ENCODE data around the gene MAL.

MAL gene

GRCh38 chr2:95072424-95072823, 46.9 kb downstream of the MAL start (continued):
- TF ChIP-seq CREB5 (CRISPR knock-in tag; IDR thresholded peaks at IDR 0.05; ENCODE audit: low read depth) (no peak), ZC3H10 (CRISPR knock-in tag; IDR thresholded peaks at IDR 0.05) (no peak)

- TF ChIP-seq RARB (CRISPR knock-in tag; IDR thresholded peaks at IDR 0.05) (no peak), GLIS3 (CRISPR knock-in tag; IDR thresholded peaks at IDR 0.05) (no peak)
- ATAC-seq: no peak
These were observed 48.6 kb downstream of the MAL start for GRCh38 chr2:95073856-95074662.

GRCh38 chr2:95074663-95075439, 49.3 kb downstream of the MAL start:
- ATAC-seq: no peak

DNA sequence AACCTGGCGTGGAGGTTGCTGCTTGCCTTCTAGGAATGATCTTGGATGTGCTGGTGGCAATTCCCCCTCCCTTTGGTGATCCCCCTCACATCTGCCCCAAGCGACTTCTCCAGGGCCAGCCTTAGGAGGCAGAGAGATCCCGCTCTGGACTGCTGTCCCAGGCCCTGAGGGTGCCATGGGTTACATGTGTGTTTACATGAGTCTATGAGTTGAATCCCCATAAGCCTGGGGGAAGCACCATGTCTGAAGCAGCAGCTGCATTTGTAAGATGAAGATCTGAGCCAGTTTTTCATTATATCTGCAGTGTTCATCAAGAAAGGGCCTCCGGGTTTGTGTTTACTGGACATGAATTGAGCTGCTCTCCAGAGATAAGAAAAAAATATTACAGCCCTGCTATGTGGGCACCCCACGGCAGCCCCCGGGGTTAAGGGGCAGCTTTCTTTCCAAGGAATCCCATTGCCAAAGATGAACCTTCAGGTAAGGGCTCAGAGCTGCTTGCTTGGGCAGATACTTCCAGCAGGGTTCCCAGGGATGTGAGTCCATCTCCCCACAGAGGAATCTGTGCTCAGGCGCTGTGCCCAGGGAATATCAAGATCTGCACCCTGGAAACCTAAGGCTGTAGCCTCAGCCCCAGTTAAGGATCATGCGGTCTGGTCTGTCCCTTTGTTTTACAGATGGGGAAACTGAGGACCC, 50.1 kb downstream of the MAL start:
- no peak for ATAC-seq
- TF ChIP-seq POU6F1 (CRISPR knock-in tag; IDR thresholded peaks at IDR 0.05; ENCODE audit: borderline replicate concordance, low read depth): no peak
- TF ChIP-seq, protein P1, sequence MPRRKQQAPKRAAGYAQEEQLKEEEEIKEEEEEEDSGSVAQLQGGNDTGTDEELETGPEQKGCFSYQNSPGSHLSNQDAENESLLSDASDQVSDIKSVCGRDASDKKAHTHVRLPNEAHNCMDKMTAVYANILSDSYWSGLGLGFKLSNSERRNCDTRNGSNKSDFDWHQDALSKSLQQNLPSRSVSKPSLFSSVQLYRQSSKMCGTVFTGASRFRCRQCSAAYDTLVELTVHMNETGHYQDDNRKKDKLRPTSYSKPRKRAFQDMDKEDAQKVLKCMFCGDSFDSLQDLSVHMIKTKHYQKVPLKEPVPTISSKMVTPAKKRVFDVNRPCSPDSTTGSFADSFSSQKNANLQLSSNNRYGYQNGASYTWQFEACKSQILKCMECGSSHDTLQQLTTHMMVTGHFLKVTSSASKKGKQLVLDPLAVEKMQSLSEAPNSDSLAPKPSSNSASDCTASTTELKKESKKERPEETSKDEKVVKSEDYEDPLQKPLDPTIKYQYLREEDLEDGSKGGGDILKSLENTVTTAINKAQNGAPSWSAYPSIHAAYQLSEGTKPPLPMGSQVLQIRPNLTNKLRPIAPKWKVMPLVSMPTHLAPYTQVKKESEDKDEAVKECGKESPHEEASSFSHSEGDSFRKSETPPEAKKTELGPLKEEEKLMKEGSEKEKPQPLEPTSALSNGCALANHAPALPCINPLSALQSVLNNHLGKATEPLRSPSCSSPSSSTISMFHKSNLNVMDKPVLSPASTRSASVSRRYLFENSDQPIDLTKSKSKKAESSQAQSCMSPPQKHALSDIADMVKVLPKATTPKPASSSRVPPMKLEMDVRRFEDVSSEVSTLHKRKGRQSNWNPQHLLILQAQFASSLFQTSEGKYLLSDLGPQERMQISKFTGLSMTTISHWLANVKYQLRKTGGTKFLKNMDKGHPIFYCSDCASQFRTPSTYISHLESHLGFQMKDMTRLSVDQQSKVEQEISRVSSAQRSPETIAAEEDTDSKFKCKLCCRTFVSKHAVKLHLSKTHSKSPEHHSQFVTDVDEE (CRISPR knock-in tag; IDR thresholded peaks at IDR 0.05): no peak
- TF ChIP-seq GLIS3 (CRISPR knock-in tag; IDR thresholded peaks at IDR 0.05): no peak
- TF ChIP-seq ARNTL (CRISPR knock-in tag; IDR thresholded peaks at IDR 0.05; ENCODE audit: borderline replicate concordance, low read depth): no peak
- no peak for TF ChIP-seq ZNF565 (CRISPR knock-in tag; conservative IDR thresholded peaks at IDR 0.05; ENCODE audit: low read depth)
- TF ChIP-seq TOX (CRISPR knock-in tag; IDR thresholded peaks at IDR 0.05; ENCODE audit: borderline replicate concordance): no peak
- no peak for TF ChIP-seq SNAI2 (CRISPR knock-in tag; IDR thresholded peaks at IDR 0.05)

More at GRCh38 chr2:95074663-95075439, 49.3 kb downstream of the MAL start:
- no peak for TF ChIP-seq SNAI2 (CRISPR knock-in tag; IDR thresholded peaks at IDR 0.05)
- TF ChIP-seq TOX (CRISPR knock-in tag; IDR thresholded peaks at IDR 0.05; ENCODE audit: borderline replicate concordance): no peak
- TF ChIP-seq TCF4 (CRISPR knock-in tag; IDR thresholded peaks at IDR 0.05; ENCODE audit: borderline replicate concordance): no peak
- TF ChIP-seq ISL1 (CRISPR knock-in tag; IDR thresholded peaks at IDR 0.05): no peak
- TF ChIP-seq ZNF565 (CRISPR knock-in tag; conservative IDR thresholded peaks at IDR 0.05; ENCODE audit: low read depth): no peak
- TF ChIP-seq CSDC2 (CRISPR knock-in tag; IDR thresholded peaks at IDR 0.05): no peak
- no peak for TF ChIP-seq ZFP30 (CRISPR knock-in tag; IDR thresholded peaks at IDR 0.05)
- no peak for TF ChIP-seq ZFP3 (CRISPR knock-in tag; IDR thresholded peaks at IDR 0.05)
- no peak for TF ChIP-seq CREB5 (CRISPR knock-in tag; IDR thresholded peaks at IDR 0.05; ENCODE audit: low read depth)
- TF ChIP-seq OSR1 (CRISPR knock-in tag; IDR thresholded peaks at IDR 0.05): no peak
- no peak for TF ChIP-seq PPARA (CRISPR knock-in tag; IDR thresholded peaks at IDR 0.05; ENCODE audit: borderline replicate concordance)
- no peak for TF ChIP-seq ZNF8 (CRISPR knock-in tag; IDR thresholded peaks at IDR 0.05)
- TF ChIP-seq RARB (CRISPR knock-in tag; IDR thresholded peaks at IDR 0.05): no peak
- no peak for TF ChIP-seq ARNTL (CRISPR knock-in tag; IDR thresholded peaks at IDR 0.05; ENCODE audit: borderline replicate concordance, low read depth)
- no peak for TF ChIP-seq ZNF70 (CRISPR knock-in tag; IDR thresholded peaks at IDR 0.05)
- no peak for TF ChIP-seq ZC3H10 (CRISPR knock-in tag; IDR thresholded peaks at IDR 0.05)
- TF ChIP-seq BACH2 (CRISPR knock-in tag; IDR thresholded peaks at IDR 0.05; ENCODE audit: borderline replicate concordance): no peak
- no peak for TF ChIP-seq GLIS3 (CRISPR knock-in tag; IDR thresholded peaks at IDR 0.05)
- TF ChIP-seq, protein P2, sequence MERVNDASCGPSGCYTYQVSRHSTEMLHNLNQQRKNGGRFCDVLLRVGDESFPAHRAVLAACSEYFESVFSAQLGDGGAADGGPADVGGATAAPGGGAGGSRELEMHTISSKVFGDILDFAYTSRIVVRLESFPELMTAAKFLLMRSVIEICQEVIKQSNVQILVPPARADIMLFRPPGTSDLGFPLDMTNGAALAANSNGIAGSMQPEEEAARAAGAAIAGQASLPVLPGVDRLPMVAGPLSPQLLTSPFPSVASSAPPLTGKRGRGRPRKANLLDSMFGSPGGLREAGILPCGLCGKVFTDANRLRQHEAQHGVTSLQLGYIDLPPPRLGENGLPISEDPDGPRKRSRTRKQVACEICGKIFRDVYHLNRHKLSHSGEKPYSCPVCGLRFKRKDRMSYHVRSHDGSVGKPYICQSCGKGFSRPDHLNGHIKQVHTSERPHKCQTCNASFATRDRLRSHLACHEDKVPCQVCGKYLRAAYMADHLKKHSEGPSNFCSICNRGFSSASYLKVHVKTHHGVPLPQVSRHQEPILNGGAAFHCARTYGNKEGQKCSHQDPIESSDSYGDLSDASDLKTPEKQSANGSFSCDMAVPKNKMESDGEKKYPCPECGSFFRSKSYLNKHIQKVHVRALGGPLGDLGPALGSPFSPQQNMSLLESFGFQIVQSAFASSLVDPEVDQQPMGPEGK (CRISPR knock-in tag; IDR thresholded peaks at IDR 0.05; ENCODE audit: borderline replicate concordance): no peak
- TF ChIP-seq, protein P1 (CRISPR knock-in tag; IDR thresholded peaks at IDR 0.05): no peak
